HG03060 (cell line): ENCODE results near the gene C6orf15.
"Not testable (repeated sequence)": the region's sequence is repeated elsewhere in the genome, so short reads cannot be mapped to it uniquely, and the experiment has no call there.

Source experiments
- ATAC-seq: cut with Tn5 transposase; IDR thresholded peaks from one replicate; pipeline ENCODE4 v1.9.1; 2021; ENCODE audit warnings: low read depth, moderate number of reproducible peaks; ENCODE audit not compliant: unreplicated experiment

C6orf15 gene

DNA sequence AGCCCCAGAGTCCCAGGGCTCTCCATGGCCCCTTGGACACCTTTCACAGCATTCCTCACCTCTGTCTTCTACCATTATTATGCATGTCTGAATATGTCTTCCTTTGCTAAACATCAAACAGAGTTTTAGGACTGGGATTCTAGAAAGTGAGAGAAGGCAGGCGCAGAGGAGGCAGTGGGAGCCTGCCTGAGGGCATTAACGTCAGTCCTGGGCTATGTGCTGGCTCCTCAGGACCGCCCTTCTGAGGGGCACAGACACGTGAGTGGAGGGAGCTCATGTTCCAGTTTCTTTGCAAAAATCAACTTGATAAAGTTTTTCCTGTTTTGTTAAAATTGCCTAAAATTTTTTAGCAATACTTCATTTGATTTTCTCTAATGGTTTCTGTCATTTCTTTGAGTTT is 38.0 kb downstream of the C6orf15 start:
- ATAC-seq: no peak

DNA sequence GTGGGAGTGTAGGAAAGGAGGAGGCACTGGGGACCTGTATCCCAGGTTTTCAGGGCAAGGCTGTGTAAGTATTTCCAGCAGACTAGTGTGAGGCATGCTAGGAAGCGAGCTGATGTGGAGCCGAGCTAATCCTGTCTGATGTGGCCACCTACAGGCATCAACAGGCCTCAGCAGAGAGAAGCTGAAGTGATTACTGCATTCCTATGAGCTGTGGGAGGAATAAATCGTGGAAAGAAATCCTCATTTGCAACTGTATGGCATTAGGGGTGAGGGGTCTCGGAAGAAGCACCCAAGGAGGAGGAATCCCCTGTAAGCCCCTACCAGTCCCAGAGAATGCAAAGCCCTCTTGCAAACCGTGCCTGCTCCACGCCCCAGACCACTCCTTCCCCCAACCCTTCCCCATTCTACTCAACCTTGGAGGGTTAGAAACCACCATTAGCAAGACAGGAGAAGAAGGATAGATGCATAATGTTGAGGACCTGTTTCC is 41.6 kb downstream of the C6orf15 start:
- ATAC-seq: no peak

DNA sequence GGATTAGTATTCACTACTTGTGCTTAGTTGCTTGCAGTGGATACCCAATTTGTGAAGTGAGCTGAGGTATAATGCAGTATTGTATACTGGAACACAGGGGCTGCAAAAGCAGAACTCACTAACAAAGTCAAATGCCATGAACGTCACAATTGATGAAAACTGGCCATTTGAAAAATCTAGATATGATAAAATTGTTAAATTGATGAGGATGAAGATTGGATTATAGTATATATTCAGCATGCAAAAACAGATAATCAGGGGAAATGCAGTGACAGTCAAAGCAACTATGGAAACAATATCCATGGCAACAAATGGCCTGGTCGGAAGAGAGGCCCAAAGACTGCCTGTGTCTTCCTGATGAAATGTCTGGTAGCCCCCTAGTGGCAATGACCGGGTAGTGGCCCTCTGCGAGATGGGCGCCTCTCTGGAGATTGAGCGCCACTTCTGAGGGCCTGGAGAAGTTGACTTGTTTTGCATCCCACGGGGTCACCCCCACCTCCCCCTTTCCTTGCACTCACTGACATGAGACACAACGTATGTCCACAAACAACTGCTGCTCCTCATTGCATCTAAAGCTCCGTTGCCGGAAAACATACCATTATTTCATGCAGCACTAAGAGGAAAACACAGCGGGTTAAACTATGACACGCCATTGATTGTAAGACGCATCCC is 43.6 kb downstream of the C6orf15 start:
- no peak for ATAC-seq

GRCh38 chr6:31067891-31068668 is 44.3 kb downstream of the C6orf15 start:
- ATAC-seq: not testable (repeated sequence)

DNA sequence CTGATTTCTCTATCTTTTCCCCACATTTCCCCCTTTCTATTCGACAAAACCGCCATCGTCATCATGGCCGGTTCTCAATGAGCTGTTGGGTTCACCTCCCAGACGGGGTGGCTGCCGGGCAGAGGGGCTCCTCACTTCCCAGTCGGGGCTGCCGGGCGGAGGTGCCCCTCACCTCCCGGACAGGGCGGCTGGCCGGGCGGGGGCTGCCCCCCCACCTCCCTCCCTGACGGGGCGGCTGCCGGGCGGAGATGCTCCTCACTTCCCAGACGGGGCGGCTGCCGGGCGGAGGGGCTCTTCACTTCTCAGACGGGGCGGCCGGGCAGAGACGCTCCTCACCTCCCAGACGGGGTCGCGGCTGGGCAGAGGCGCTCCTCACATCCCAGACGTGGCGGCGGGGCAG is 45.3 kb downstream of the C6orf15 start:
- not testable (repeated sequence) for ATAC-seq

DNA sequence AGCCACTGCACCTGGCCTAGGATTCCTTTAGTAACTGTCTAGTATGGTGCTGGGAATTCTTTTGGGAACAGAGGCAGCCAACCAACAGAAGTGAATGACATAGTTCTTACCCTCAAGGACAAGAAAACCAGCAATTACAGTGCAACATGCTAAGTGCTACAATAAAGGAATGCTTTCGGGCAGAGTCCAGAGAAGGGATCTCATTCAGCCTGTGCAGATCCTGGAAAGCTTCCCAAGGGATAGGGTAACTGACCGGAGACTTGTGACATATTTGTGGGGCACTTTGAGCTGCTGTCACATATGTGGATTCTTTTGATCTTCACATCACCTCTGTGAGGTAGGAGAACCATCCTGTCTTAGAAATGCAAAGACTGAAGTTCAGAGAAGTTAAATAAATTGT is 46.8 kb downstream of the C6orf15 start:
- ATAC-seq: no peak

DNA sequence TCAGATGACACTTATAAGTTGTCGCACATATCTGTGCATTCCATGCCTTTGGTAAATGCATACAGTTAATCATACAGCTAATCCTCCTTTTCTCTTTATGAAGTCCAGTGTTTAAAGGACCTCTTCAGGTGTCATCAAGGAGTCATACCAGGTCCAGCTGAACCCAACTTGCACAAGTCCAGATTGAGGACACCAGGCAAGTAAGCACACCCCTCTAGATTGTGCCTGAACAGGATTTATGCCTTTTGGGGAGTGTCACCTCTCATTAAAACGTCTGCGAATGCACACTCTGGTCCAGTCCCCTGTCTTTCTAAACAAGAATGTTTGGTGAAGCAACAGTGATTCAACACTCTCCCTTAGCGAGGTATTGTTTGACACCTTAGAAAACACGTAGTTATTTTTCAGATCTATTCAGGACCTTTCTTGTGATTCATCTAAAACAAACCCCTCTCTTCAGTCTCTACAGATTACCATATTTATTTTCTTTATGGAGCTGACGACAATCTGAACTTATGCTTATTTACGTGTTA is 48.4 kb downstream of the C6orf15 start:
- no peak for ATAC-seq
